ENCODE data around the gene GPSM3.

GPSM3 gene

DNA sequence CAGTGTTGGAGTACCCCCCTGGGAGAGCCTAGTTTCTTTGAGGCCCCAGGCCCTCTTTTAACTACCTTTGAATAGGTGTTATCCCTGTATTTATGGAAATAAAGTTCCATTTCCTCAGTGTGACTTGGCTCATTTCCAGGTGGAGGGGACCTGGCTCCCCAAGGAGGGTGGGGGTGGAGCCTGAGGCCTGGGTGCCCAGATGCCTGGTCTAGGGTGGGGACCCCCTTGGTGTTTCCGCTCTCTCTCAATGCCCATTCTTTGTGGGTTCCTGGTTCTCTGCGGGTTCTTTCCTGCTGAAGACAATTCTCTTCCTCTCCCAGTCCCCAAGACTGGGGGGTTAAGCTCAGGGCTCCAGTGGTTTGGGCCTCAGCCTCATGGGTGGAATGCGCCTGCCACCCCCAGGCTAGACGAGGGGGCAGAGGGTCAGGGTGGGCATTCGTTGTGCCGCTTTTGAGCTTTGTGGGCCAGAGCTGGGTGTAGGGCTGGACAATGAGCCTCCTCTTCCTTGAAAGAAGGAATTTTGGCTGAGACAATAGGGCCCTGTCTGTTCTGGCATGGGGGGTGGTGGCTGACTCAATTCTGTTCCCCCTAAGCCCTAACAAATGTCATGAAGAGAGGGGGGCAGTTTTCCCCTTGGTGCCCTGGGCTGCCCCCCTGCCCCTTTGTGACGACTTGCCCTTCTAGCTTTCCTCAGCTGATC is 28.7 kb downstream of the GPSM3 start:
- no peak overlapping the region for H3K4me3 ChIP-seq
- H3K27ac ChIP-seq: peak overlapping the region in 1 of 2 donors; percentile 52
- no peak for TF ChIP-seq CTCF (IDR thresholded peaks at IDR 0.05)
- DNase-seq (ENCODE audit: low spot score): no peak

GRCh38 chr6:32158052-32158451 is 34.4 kb downstream of the GPSM3 start:
- DNase-seq (ENCODE audit: low spot score): no peak
- TF ChIP-seq CTCF (IDR thresholded peaks at IDR 0.05): no peak
- no peak overlapping the region for H3K27ac ChIP-seq
- no peak overlapping the region for H3K4me3 ChIP-seq

GRCh38 chr6:32156891-32157290 is 35.6 kb downstream of the GPSM3 start:
- Histone ChIP-seq H3K27ac (no peak overlapping the region), H3K4me3 (no peak overlapping the region)
- TF ChIP-seq CTCF (IDR thresholded peaks at IDR 0.05): no peak
- no peak for DNase-seq (ENCODE audit: low spot score)

- TF ChIP-seq CTCF (IDR thresholded peaks at IDR 0.05): peak; percentile 41
- DNase-seq (ENCODE audit: low spot score): no peak
- Histone ChIP-seq H3K4me3 (peak overlapping the region; percentile 97), H3K27ac (peak overlapping the region; percentile 88 to 93)
Measured at GRCh38 chr6:32154514-32155161, 37.8 kb downstream of the GPSM3 start.

- no peak for TF ChIP-seq CTCF (IDR thresholded peaks at IDR 0.05)
- H3K27ac ChIP-seq: peak within 1 kb of the TSS; percentile 88 to 93
- DNase-seq (ENCODE audit: low spot score): peak; percentile 96
- H3K4me3 ChIP-seq: peak within 1 kb of the TSS; percentile 97
Measured at GRCh38 chr6:32153564-32154513, 38.6 kb downstream of the GPSM3 start, which contains the start of gene PPT2. Gene PPT2 (plus strand): TSS chr6:32154141. CDS start chr6:32154595, 454 bp downstream.

DNA sequence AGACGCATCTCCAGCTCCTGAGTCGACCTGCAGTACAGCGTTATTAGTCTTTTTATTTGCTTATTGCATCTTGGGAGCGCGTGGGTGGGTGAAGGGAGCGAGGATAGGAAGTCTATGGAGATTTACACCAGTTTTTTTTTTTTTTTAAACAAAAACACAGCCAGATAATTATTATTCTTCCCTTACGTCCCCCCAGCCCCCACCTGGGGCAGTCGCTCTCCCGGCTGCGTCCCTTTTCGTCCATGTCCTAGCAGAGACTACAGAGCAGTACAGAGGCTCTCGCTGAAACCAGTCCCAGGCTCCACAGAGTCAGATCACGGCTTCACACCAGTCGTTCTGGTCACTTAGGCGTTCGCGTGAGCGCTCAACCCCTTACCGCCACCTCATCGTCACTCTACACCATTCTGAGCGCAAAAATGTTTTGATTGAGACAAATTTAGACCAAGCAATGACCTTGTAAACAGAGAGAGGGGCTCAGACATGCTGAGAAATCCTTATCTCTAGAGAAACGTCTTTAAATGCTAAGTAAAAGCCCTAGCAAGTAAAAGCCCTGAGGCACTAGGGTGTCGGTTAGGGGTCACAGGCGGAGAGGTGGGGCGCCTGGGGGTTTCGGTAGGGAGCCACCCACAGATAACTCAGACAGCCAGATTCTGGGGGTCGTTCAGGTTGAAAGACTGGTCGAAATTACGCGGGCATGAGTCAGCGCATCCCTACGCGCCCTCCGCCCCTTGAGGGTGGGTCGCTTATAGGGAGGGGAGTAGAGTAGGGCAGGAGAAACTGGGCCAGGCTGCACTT is 39.5 kb downstream of the GPSM3 start:
- TF ChIP-seq CTCF (IDR thresholded peaks at IDR 0.05): no peak
- Histone ChIP-seq H3K27ac (peak overlapping the region; percentile 88 to 93), H3K4me3 (peak overlapping the region; percentile 97)
- no peak for DNase-seq (ENCODE audit: low spot score)
